HFFc6 (cell line): ENCODE results near the gene PRRX1. TPM values are rescaled to one million over a fixed set of nuclear protein-coding genes. Genes with fewer than 3 reads are reported as not detected.
A peak's percentile ranks its signal among the peaks of the same experiment; 100 is the strongest.

Source experiments
- DNase-seq: peaks from one replicate; pipeline ENCODE4 v3.0.0-alpha.2; 2018
- H3K27ac Mint-ChIP-seq: 2 replicates; pipeline ENCODE4 v1.8.0; 2020; ENCODE audit warnings: mild to moderate bottlenecking, mixed read lengths
- H3K27me3 Mint-ChIP-seq: 2 replicates; pipeline ENCODE4 v1.8.0; 2021; ENCODE audit warnings: mild to moderate bottlenecking, moderate library complexity, mixed read lengths; ENCODE audit not compliant: insufficient read depth
- H3K36me3 Mint-ChIP-seq: 2 replicates; pipeline ENCODE4 v1.8.0; 2021; ENCODE audit warnings: low read depth, mixed read lengths
- H3K4me1 Mint-ChIP-seq: 2 replicates; pipeline ENCODE4 v1.8.0; 2020; ENCODE audit warnings: low read depth, mixed read lengths
- H3K4me3 Mint-ChIP-seq: 2 replicates; pipeline ENCODE4 v1.8.0; 2020; ENCODE audit warnings: mild to moderate bottlenecking, moderate library complexity, mixed read lengths
- H3K9me3 Mint-ChIP-seq: 2 replicates; pipeline ENCODE4 v1.8.0; 2020; ENCODE audit warnings: mild to moderate bottlenecking, mixed read lengths
- CTCF ChIP-seq: fragments of 200-600 bp; sonication (generic); IDR thresholded peaks from 2 replicates; pipeline ENCODE4 v1.5.0; 2021; ENCODE audit warnings: antibody characterized with exemption, mild to moderate bottlenecking
- total RNA-seq, 6 experiments: library from RNA; stranded (reverse); fragmentation: NEBNext Ultra II Directional; extraction: Animal tissue kit (Norgen Biotek cat#: 25700); gene quantifications; 2 replicates in 1 of 6; 3 replicates in 5 of 6; pipeline ENCODE4 v1.2.3, GENCODE V29; 2021

Gene PRRX1
- total RNA-seq, 6 experiments from 2014 or later = 151 to 310 (median 270) TPM

- H3K27me3 Mint-ChIP-seq = no peaks in the 10 kb centered on the region; the same call in 1 of the 2 replicates
- peaks cover 9% of the 10 kb centered on the region for H3K9me3 Mint-ChIP-seq
- no peak for TF ChIP-seq CTCF
- no peak for DNase-seq
- H3K4me1 Mint-ChIP-seq = peaks cover 93% of the 10 kb centered on the region
- peak overlapping the region; percentile 72 for H3K27ac Mint-ChIP-seq
- H3K36me3 Mint-ChIP-seq = peaks cover 71% of the 10 kb centered on the region
- peak overlapping the region; percentile 73 for H3K4me3 Mint-ChIP-seq
These were observed 11.9 kb downstream of the PRRX1 start for GRCh38 chr1:170675865-170676264.

- H3K36me3 Mint-ChIP-seq = peaks cover 65% of the 10 kb centered on the region
- no peaks in the 10 kb centered on the region for H3K27me3 Mint-ChIP-seq
- H3K4me3 Mint-ChIP-seq = 0 out of 2 replicates have a peak overlapping the region, but pooled peaks have one; percentile 3
- peaks cover 2% of the 10 kb centered on the region for H3K9me3 Mint-ChIP-seq
- peak overlapping the region; percentile 32 for H3K27ac Mint-ChIP-seq
- no peak for DNase-seq
- peaks cover 93% of the 10 kb centered on the region for H3K4me1 Mint-ChIP-seq
- TF ChIP-seq CTCF = no peak
These were observed 12.7 kb downstream of the PRRX1 start for GRCh38 chr1:170676628-170677027.

GRCh38 chr1:170678027-170678600 lies 14.2 kb downstream of the PRRX1 start:
- Mint-ChIP-seq H3K36me3 (peaks cover 58% of the 10 kb centered on the region), H3K27ac (peak overlapping the region; percentile 34), H3K9me3 (no peaks in the 10 kb centered on the region), H3K4me1 (peaks cover 93% of the 10 kb centered on the region), H3K4me3 (no peak overlapping the region), H3K27me3 (no peaks in the 10 kb centered on the region)
- DNase-seq = no peak
- no peak for TF ChIP-seq CTCF

GRCh38 chr1:170680428-170680827 lies 16.5 kb downstream of the PRRX1 start:
- Mint-ChIP-seq H3K27ac (peak overlapping the region; percentile 66), H3K4me1 (peaks cover 93% of the 10 kb centered on the region), H3K27me3 (0 out of 2 replicates have a peak, but pooled peaks cover 2% of the 10 kb centered on the region), H3K36me3 (peaks cover 57% of the 10 kb centered on the region), H3K9me3 (no peaks in the 10 kb centered on the region), H3K4me3 (no peak overlapping the region)
- DNase-seq = no peak
- no peak for TF ChIP-seq CTCF

GRCh38 chr1:170682169-170682568 lies 18.2 kb downstream of the PRRX1 start:
- Mint-ChIP-seq H3K4me3 (no peak overlapping the region), H3K27me3 (0 out of 2 replicates have a peak, but pooled peaks cover 2% of the 10 kb centered on the region), H3K36me3 (peaks cover 70% of the 10 kb centered on the region), H3K27ac (peak overlapping the region; percentile 80), H3K4me1 (peaks cover 94% of the 10 kb centered on the region), H3K9me3 (no peaks in the 10 kb centered on the region)
- TF ChIP-seq CTCF = no peak
- DNase-seq = no peak
